ENCODE data around the gene PDZK1. TPM values are rescaled to one million over a fixed set of nuclear protein-coding genes. Genes with fewer than 3 reads are reported as not detected.
"Not testable (repeated sequence)": the region's sequence is repeated elsewhere in the genome, so short reads cannot be mapped to it uniquely, and the experiment has no call there.

The PDZK1 gene
- total RNA-seq, 2 experiments from 2014 or later: 0.12 TPM; not detected in 1

DNA sequence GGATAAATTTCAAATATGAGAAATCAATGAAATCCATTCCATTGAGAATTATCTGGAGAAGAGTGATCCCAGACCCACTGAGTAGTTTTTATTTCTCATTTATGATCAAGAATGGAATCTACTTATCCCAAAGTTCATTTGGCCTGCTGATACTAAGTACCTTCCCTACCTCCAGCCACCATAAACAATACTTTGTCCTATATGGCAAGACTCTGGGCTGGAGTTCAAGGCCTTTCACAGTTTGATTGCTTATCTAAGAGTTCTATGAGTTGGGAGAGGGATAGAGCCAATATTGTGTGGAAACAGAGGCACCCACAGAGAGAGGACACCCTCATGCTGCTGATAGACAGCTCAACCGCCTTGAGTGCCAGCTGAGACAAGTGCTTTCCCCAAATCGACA lies 5.1 kb downstream of the PDZK1 start:
- no peaks in the 10 kb centered on the region for H3K36me3 Mint-ChIP-seq
- no peak for DNase-seq
- H3K27ac Mint-ChIP-seq: no peak overlapping the region
- peaks cover 15% of the 10 kb centered on the region for H3K27me3 Mint-ChIP-seq
- no peak overlapping the region for H3K4me3 Mint-ChIP-seq
- no peaks in the 10 kb centered on the region for H3K9me3 Mint-ChIP-seq (ENCODE audit: low read depth)
- CTCF ChIA-PET: interaction anchor here (0.7 kb wide), 1 partner anchor 13 kb away, joined by 3 read pairs; no protein-coding TSS in a partner anchor
- ATAC-seq: no peak
- H3K4me1 Mint-ChIP-seq: no peaks in the 10 kb centered on the region

DNA sequence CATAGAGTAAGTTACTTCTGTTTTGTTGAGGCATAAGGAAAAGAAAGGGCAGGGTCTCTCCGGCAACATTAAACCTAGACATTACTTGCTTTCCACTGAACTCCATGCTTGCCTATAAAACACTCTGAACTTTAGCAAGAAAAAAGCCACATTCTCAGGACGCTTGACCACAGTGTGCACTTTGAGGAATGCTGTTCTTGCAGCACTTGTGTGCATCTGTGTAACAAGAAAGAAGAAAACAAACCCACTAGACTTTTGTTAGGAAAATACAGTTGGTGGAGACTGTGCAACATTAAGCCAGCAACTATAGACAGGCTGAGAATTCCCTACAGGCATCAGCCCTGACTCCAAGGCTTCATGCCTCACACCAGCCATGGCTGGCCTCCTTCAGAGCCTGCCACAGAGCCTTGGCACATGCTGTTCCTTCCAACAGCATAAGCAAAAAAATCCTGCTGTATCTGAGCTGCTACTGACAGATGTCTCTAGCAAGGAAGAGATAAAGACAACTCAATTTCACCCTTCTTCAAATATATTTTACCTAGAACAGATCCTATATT lies 5.8 kb downstream of the PDZK1 start:
- Mint-ChIP-seq H3K36me3 (no peaks in the 10 kb centered on the region), H3K27ac (no peak overlapping the region), H3K9me3 (ENCODE audit: low read depth) (no peaks in the 10 kb centered on the region), H3K27me3 (peaks cover 15% of the 10 kb centered on the region), H3K4me3 (no peak overlapping the region), H3K4me1 (no peaks in the 10 kb centered on the region)
- CTCF ChIA-PET: no interaction called here
- ATAC-seq (no peak), DNase-seq (no peak)

DNA sequence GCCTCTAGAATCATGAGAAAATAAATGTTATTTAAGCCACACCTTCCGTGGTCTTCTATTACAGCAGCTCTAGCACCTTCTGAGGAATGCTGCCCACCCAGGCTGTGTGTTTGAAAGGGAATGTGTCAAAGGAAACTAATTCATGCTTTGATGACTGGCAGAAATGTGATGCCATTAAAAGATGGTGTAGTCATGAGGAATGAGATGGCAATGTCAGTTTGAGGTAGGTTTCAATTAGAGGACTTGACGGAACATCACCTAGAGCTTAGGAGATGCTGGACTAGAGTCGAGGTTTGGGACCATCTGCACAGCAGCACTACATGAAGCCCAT lies 10.6 kb downstream of the PDZK1 start:
- no peak overlapping the region for H3K27ac Mint-ChIP-seq
- CTCF ChIA-PET: interaction anchor here (1.2 kb wide), 1 partner anchor 24 kb away, joined by 4 read pairs; no protein-coding TSS in a partner anchor

DNA sequence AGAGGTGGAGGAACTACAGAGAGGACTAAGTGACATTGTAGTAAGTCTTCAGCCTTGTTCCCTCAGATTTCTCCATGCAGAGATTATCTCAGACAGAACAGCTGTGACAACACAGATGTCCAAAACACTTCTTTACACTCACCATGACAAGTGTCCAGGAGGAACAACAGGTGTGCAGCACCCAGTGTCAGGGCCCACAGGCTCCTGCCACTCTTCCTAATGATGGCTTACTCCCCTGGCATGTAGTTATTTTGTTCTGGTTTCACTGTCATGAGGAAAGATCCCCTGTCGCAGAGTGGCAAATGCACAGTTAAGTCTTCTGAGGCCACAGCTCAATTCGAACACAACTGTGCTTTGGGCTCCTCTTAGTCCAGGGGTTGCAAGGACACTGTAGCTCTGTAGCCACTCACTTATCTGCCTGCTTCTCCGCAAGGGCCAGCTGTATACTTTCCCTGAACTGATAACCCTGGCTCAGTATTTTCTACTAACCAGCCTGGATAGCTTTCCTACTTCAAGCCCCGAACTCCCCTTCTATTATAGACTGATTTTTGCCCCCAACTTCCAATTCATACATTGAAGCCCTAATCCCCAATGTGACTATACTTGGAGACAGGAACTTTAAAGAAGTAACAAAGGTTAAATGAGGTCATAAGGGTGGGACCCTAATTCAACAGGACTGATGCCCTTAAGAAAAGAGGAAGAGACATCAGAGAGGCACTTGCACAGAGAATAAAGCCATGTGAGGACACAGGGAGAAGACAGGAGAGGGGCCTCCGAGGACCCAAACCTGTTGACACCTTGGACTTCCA lies 11.1 kb downstream of the PDZK1 start:
- no peak for ATAC-seq
- H3K27ac Mint-ChIP-seq: no peak overlapping the region
- H3K36me3 Mint-ChIP-seq: no peaks in the 10 kb centered on the region
- peaks cover 8% of the 10 kb centered on the region for H3K4me1 Mint-ChIP-seq
- CTCF ChIA-PET: interaction anchor here (1.2 to 1.6 kb wide), 2 partner anchors 24 to 25 kb away, joined by 3 to 4 read pairs; no protein-coding TSS in a partner anchor
- H3K27me3 Mint-ChIP-seq: peaks cover 9% of the 10 kb centered on the region
- H3K9me3 Mint-ChIP-seq (ENCODE audit: low read depth): no peaks in the 10 kb centered on the region
- H3K4me3 Mint-ChIP-seq: no peak overlapping the region
- no peak for DNase-seq

More for the DNA sequence above, 10.6 kb downstream of the PDZK1 start:
- Mint-ChIP-seq H3K27me3 (peaks cover 12% of the 10 kb centered on the region), H3K4me1 (peaks cover 5% of the 10 kb centered on the region), H3K36me3 (no peaks in the 10 kb centered on the region), H3K4me3 (no peak overlapping the region), H3K9me3 (ENCODE audit: low read depth) (no peaks in the 10 kb centered on the region)
- ATAC-seq (no peak), DNase-seq (no peak)

DNA sequence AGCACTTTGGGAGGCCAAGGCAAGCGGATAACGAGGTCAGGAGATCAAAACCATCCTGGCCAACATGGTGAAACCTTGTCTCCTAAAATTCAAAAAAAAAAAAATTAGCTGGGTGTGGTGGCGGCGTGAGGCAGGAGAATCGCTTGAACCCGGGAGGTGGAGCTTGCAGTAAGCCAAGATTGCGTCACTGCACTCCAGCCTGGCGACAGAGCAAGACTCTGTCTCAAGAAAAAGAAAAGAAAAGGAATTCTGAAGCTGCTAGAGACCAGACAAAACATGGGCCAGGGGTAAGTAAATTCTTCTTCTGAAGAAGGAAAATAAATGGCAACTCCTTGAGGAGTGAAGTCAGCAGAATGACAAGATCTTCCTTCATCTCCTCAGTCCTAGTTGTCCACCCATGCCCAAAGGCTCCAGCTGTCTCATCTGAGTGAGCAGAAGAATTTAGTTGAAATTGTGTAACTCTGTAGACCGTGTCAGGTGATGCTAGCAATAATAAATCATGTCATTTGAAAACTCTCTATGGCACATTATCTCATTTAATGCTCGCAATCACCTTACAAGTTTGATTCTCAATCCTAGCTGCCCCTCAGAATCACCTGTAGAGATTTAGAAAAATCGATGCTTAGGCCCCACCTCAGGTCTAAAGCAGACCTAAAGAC lies 14.3 kb downstream of the PDZK1 start:
- no peak for ATAC-seq

DNA sequence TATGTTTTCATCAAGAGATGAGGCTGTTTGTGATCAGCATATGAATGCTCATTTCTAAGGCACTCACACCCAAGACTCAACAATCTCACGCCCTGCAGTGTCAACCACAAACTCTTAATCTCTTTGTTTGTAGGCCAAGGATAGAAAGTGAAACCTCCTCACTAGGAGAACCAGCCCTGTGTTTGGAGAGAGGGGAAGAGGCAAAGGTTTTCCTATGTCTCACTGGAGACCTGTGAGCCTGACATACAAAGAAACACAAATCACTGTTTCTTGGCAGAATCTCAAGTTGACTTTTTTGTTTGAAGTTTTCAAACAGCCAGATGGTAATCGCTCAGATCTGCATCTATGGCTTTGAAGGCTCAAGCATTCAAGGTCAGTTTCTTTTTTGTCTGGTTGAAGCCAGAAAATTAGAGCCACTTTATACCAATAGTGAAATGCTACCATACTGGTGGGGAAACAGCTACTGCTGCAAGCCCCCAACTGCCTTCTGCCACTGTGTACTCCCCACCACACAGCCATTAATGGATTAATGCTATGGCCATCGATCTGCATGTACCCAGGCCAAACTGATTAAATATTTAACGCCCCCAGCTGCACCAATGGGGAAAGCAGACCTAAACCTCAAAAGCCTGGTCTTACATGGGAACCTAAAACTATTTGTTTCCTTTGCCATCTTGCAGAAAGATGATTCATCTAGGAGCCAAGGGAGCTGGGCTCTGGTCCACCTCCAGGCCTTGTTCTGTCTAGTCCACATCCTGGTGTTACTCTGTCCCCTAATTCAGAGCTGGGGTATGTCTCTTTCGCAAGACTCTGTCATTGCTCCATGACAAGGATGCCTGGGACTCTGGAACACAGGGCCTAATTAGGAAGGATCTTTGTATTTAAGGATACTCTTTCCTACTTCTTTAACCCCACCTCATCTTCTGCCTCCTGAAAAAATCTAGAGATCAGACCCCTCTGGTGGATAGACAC lies 16.3 kb downstream of the PDZK1 start:
- Mint-ChIP-seq H3K36me3 (peaks cover 5% of the 10 kb centered on the region), H3K9me3 (ENCODE audit: low read depth) (no peaks in the 10 kb centered on the region), H3K4me1 (peaks cover 32% of the 10 kb centered on the region), H3K27ac (peak overlapping the region; percentile 83), H3K27me3 (no peaks in the 10 kb centered on the region), H3K4me3 (peak overlapping the region; percentile 37)
- CTCF ChIA-PET: interaction anchor here (1.5 to 2.5 kb wide), 2 partner anchors 19 to 30 kb away, joined by 3 to 15 read pairs; no protein-coding TSS in a partner anchor
- peak; percentile 83 for DNase-seq
- ATAC-seq: peak; percentile 98

More for the DNA sequence above, 14.3 kb downstream of the PDZK1 start:
- H3K27me3 Mint-ChIP-seq: peaks cover 3% of the 10 kb centered on the region
- no peak overlapping the region for H3K27ac Mint-ChIP-seq
- H3K9me3 Mint-ChIP-seq (ENCODE audit: low read depth): no peaks in the 10 kb centered on the region
- H3K4me1 Mint-ChIP-seq: peaks cover 32% of the 10 kb centered on the region
- H3K36me3 Mint-ChIP-seq: peaks cover 2% of the 10 kb centered on the region
- no peak for DNase-seq
- no peak overlapping the region for H3K4me3 Mint-ChIP-seq
- CTCF ChIA-PET: interaction anchor here (1.2 to 1.9 kb wide), 3 partner anchors 10 to 28 kb away, joined by 3 to 9 read pairs (median 4); no protein-coding TSS in a partner anchor

DNA sequence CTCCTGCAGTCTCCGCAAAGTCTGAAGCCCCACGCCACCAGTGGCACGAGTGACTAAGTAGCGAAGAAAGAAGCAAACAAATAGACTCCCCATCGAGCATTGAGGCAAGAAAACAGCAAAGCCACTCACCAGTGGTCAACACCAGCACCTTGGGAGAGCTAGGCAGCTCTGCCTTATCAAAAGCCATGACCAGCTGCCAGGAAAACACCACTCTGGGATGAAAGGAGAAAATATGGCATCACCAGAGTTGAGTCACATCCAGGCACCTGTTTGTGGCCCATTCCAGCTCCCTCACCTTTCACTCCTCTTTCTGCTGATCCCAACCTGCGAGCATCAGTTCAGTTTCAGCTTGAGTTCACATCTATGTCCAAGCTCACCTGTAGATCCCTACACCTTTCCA lies 17.2 kb downstream of the PDZK1 start:
- ATAC-seq: no peak
- no peaks in the 10 kb centered on the region for H3K9me3 Mint-ChIP-seq (ENCODE audit: low read depth)

DNA sequence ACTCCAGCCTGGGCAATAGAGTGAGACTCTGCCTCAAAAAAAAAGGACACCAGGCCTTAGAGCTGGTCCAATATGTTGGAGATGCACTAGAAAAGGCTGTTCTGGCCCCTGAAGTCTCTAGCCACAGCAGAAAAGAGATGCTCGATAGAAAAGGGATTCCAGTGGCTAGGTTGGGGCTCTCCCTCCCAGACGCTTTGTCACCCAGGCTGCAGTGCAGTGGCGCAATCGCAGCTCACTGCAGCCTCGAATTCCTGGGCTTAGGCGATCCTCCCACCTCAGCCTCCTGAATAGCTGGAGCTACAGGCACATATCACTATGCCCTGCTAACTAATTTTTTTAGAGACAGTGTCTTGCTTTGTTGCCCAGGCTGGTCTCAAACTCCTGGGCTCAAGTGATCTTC lies 18.2 kb downstream of the PDZK1 start:
- CTCF ChIA-PET: interaction anchor here (1.2 to 2.5 kb wide), 4 partner anchors 14 to 157 kb away, joined by 3 to 15 read pairs (median 4); partner anchors contain the start of genes CD160 and NUDT17
- Mint-ChIP-seq H3K4me1 (peaks cover 31% of the 10 kb centered on the region), H3K36me3 (peaks cover 5% of the 10 kb centered on the region), H3K27me3 (no peaks in the 10 kb centered on the region), H3K9me3 (ENCODE audit: low read depth) (no peaks in the 10 kb centered on the region), H3K27ac (peak overlapping the region; percentile 83), H3K4me3 (no peak overlapping the region)
- no peak for ATAC-seq
- DNase-seq: no peak

More for the DNA sequence above, 17.2 kb downstream of the PDZK1 start:
- DNase-seq: no peak
- CTCF ChIA-PET: interaction anchor here (1.7 to 2.5 kb wide), 2 partner anchors 31 to 156 kb away, joined by 4 to 15 read pairs; partner anchors contain the start of gene NUDT17
- Mint-ChIP-seq H3K27ac (peak overlapping the region; percentile 83), H3K4me1 (peaks cover 32% of the 10 kb centered on the region), H3K4me3 (no peak overlapping the region), H3K36me3 (peaks cover 5% of the 10 kb centered on the region), H3K27me3 (no peaks in the 10 kb centered on the region)

DNA sequence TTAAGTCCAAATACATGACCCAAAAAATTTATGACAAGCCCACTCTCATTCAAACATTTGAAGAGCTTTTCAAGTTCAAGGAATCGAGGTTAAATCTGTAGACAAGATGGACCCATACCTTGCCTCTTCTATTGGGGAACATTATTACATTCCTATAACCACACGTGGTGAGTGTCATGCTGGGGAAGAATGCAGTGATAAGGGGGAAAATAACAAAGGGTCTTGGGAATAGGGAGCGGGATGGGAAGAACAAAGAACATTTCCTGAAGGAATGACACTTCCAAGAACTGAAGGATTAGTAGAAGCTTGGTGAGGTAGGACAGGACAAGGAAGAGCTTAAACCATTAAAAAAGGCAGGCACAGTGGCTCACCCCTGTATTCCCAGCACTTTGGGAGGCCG lies 18.8 kb downstream of the PDZK1 start:
- ATAC-seq (no peak), DNase-seq (no peak)
- Mint-ChIP-seq H3K27ac (no peak overlapping the region), H3K27me3 (no peaks in the 10 kb centered on the region), H3K9me3 (ENCODE audit: low read depth) (no peaks in the 10 kb centered on the region), H3K4me3 (no peak overlapping the region), H3K4me1 (peaks cover 31% of the 10 kb centered on the region), H3K36me3 (peaks cover 5% of the 10 kb centered on the region)
- CTCF ChIA-PET: interaction anchor here (1.2 to 2.5 kb wide), 4 partner anchors 14 to 158 kb away, joined by 3 to 15 read pairs (median 4); partner anchors contain the start of genes CD160 and NUDT17

DNA sequence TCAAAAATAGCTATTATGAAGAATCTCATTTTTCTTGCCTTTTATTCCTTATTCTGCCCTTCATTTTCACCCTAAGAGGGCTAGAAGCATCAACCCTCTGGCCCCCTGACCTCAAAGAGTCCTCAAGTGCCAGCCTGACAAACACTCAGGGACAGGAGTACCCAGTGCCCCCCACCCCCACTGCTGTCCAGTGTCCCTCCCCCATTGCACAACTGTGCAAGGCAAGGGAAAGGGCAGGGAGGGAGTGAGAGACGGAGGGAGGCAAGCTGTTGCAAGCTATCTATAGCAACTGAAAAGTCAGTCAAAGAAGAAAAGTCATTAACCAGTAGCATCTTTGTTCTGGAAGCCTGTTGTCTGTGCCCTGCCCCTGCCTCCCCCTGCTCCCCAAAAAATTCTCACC lies 21.1 kb downstream of the PDZK1 start:
- CTCF ChIA-PET; H3K9me3 Mint-ChIP-seq (ENCODE audit: low read depth); H3K27me3 Mint-ChIP-seq; ATAC-seq; H3K27ac Mint-ChIP-seq; DNase-seq; H3K4me3 Mint-ChIP-seq; H3K36me3 Mint-ChIP-seq: not testable (repeated sequence)
- H3K4me1 Mint-ChIP-seq: peaks cover 25% of the 10 kb centered on the region

DNA sequence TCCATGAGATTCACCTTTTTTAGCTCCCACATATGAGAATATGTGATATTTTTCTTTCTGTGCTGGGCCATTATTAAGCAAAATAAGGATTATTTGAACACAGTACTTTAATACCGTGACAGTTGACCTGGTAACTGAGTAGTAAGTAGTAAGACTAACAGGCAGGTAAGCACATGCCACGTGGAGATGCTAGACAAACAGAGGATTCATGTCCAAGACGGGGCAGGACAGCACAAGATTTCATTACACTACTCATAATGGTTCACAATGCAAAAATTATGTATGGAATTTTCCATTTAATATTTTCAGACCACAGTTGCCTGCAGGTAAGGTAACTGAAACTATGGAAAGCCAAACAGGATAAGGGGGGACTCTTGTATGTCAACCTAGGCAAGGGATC lies 22.3 kb downstream of the PDZK1 start:
- H3K9me3 Mint-ChIP-seq (ENCODE audit: low read depth); ATAC-seq; CTCF ChIA-PET; DNase-seq; H3K27me3 Mint-ChIP-seq; H3K36me3 Mint-ChIP-seq; H3K4me3 Mint-ChIP-seq; H3K27ac Mint-ChIP-seq: not testable (repeated sequence)
- peaks cover 13% of the 10 kb centered on the region for H3K4me1 Mint-ChIP-seq

DNA sequence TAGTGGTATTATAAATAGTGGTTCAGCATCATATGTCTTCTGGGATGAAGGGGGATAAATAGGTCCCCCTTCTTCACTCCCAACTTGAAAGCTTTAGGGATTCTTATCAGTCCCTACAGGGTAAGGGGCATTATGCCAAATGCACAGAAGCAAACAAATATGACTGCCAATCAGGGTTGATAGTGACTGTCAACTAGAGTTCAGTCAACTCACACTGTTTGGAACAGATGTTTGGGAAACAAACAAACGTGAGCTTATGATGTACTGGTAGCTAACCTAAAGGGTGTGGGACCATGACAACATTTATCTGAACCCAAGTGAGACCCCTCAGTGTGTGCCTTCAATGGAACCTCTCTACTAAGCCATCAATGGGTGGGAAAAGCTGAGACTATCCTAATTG lies 34.0 kb downstream of the PDZK1 start:
- CTCF ChIA-PET; H3K4me3 Mint-ChIP-seq; H3K9me3 Mint-ChIP-seq (ENCODE audit: low read depth); H3K27ac Mint-ChIP-seq; ATAC-seq; DNase-seq; H3K27me3 Mint-ChIP-seq: not testable (repeated sequence)
- H3K4me1 Mint-ChIP-seq: peaks cover 18% of the 10 kb centered on the region
- H3K36me3 Mint-ChIP-seq: peaks cover 12% of the 10 kb centered on the region

All from activated CD8-positive, alpha-beta memory T cell treated with anti-CD3 and anti-CD28 coated beads, Interleukin-2, amount 10 ng/mL, durations not matched to agents 7 days and 5 days (primary cell).